Stimulated activated CD8-positive, alpha-beta memory T cell treated with anti-CD3 and anti-CD28 coated beads, Interleukin-4, amount 100 ng/mL, for 48 hours (primary cell): ENCODE measurements around the gene CHGA.

Experiments used
- DNase-seq: peaks from one replicate; pipeline ENCODE4 v3.0.0-alpha.2; 2020

CHGA gene

DNA sequence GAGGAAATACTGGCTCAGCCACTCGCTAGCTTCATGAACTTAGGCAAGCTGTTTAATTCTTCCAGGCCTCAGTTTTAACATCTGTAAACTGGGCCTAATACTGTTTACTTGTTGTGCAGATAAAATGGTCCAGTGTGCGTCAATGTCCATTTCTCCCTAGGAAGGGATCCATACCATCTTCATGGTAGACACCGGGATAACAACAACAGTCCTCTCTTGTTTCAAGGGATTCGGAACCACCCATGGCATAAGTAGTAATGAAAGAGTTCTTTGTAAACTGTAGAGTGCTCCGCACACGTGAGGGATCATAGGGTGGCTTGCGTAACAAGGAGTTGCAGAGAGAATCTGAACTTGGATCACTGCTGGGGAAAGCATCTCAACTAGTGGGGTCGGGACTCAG lies 17.3 kb upstream of the CHGA start:
- DNase-seq = no peak

DNA sequence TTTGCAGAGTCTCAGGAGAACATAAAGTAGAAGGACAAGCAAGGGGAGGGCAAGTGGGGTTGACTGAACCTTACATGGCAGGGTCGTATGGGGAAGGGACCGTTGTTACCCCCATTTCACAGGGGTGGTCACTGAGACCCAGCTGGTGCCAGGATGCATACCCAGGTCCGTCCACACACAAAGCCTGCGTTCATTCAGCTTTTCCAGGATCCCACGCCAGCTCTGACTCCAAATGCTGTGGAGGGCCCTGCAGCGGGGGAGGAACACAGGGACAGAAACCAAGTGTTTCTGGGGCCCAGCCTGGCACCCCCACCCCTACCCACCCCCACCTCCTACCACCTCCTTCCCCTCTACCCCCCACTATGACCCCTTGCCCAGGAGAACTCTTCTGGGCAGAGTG lies 16.5 kb upstream of the CHGA start:
- no peak for DNase-seq

DNA sequence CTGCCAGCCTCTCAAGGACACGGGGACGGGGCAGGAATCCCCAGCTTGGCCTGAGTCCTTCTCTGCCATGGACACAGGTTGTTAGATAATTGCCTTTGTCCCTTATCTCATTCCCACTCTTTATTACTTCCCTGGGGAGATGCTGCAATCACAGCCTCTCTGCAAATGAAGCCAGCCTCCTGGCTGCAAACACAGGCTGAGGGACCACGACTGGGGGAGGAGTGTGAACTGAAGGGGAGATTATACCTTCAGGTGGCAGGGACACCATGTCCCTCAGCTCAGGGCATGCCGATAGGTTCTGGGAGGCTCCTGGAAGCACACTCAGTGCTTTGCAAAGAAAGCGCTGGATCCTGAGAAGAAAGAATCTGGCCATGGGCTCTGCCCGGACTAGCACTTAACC lies 16.1 kb upstream of the CHGA start:
- DNase-seq = no peak

- DNase-seq = no peak
Observed at GRCh38 chr14:92907316-92907911, 15.5 kb upstream of the CHGA start.

- DNase-seq = peak; percentile 76
Observed at GRCh38 chr14:92914087-92914656, 8.8 kb upstream of the CHGA start.

DNA sequence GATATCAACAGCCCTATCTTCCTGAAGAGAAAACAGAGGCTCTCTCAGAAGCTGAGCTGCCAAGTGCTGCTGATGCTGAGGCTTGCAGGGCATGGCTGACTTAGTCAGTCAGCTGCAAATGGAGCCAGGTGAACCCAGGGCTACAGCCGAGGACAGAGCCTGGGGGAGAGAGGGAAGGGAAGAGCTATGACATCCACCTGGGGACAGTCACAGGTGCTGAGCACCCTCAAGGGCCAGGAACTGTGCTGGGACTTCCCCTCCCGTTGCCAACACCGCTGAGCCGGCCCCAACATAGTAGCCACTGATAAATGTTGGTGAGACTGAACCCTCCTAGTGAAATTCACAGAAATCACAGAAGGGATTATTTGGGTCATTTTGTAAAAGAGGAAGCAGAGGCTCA lies 6.7 kb upstream of the CHGA start:
- no peak for DNase-seq

DNA sequence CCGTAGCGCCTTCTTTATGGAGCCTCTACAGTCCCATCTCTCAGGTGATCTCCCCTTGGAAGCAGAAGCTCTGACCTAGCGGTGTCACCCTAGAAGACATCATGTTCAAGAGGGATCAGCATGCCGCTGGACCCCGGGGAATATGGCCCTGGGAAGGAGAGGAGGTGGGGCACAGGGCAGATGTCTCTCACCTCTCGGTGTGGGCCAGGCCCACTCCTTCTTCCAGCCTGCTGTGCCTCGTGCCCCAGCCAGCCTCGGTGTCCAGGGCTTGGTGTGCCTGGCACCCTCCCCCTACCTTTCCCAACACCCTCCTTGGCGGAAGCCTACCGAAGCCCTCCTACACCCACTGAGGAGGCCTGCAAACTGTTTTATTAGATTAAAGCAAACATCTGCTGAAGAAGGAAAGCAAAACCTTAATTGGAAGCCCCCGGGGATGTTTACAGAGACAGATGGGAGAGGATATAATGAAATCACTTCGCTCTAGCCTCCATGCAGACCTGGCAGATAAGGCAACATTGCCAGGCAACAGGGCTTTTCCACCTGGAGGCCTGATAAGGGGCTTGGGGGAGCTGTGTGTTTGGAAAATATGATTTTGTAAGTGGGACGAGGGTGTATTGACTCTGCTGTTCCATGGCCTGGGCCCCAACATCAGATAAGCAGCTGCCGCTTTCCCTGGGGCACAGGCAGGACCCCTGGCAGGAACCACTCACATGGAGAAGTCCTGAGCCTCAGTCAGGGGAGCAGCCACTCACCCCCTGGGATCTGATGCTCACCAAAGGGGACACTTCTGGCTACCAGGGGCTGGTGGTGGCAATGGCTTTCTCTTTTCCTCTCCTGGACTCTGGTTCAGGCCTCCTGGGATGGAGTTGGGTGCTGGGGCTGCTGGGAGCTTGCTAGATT lies 5.7 kb upstream of the CHGA start:
- DNase-seq = no peak

- no peak for DNase-seq
Observed at GRCh38 chr14:92917956-92918355, 5.0 kb upstream of the CHGA start.

DNA sequence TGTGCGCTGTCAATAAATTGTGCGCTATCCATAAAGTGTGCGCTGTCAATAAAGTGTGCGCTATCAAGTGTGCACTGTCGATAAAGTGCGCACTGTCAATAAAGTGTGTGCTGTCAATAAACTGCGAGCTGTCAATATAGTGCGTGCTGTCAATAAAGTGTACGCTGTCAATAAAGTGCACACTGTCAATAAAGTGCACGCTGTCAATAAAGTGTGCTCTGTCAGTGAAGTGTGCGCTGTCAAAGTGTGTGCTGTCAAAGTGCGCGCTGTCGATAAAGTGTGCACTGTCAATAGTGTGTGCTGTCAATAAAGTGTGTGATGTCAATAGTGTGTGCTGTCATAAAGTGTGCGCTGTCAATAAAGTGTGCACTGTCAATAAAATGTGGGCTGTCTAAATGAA lies 2.9 kb upstream of the CHGA start:
- DNase-seq = no peak

- no peak for DNase-seq
Observed at GRCh38 chr14:92922155-92922735, 705 bp upstream of the CHGA start.

- DNase-seq = no peak
Observed at GRCh38 chr14:92923744-92924103, 774 bp downstream of the CHGA start.

DNA sequence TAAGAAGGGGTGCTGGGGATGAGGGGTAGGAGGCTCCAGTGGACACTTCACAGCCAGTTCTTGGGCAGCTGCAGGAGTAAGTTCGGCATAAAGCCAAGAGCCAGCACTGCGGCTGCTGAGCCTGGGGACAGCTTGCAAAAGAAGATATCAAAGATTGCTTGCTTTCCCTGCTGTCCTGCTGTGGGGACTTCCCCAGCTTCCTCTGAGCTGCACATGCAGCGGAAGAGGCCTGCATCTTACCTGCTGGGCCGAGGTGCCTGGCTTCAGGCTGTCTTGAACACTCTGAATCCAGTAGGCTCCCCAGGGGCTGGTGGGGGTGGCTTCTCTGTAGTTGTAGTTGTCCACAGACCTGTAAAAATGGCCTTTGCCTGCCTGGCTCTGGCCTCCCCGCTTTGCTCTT lies 1.3 kb downstream of the CHGA start:
- DNase-seq = no peak

- DNase-seq = no peak
Observed at GRCh38 chr14:92925446-92925845, 2.5 kb downstream of the CHGA start.

DNA sequence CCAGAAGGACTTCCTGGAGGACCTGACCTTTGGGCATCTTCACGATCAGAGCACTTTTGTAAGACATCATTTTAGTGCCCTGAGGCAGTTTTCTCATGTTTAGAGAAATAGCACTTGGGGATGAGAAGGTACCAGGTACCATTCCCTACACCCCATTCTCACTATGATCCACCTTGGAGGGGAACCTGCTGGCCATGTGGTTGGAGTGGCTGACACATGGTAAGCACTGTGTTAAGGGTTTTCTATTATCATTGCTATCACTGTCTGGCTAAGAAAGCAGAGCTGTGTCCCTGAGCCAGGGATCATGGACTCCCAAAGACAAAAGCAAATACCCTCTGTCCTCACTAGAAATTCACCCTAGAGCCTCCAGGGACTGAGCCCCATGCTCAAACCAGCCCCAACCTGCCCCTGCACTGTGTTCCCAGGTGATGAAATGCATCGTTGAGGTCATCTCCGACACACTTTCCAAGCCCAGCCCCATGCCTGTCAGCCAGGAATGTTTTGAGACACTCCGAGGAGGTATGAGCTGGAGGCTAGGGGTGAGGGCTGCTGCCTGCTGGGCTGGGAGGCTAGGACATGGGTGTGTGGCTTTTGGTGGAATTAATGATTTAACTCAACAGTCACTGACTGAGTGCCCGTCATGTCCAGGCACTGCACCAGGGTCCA lies 3.4 kb downstream of the CHGA start:
- no peak for DNase-seq

- DNase-seq = no peak
Observed at GRCh38 chr14:92926931-92927330, 4.0 kb downstream of the CHGA start.

DNA sequence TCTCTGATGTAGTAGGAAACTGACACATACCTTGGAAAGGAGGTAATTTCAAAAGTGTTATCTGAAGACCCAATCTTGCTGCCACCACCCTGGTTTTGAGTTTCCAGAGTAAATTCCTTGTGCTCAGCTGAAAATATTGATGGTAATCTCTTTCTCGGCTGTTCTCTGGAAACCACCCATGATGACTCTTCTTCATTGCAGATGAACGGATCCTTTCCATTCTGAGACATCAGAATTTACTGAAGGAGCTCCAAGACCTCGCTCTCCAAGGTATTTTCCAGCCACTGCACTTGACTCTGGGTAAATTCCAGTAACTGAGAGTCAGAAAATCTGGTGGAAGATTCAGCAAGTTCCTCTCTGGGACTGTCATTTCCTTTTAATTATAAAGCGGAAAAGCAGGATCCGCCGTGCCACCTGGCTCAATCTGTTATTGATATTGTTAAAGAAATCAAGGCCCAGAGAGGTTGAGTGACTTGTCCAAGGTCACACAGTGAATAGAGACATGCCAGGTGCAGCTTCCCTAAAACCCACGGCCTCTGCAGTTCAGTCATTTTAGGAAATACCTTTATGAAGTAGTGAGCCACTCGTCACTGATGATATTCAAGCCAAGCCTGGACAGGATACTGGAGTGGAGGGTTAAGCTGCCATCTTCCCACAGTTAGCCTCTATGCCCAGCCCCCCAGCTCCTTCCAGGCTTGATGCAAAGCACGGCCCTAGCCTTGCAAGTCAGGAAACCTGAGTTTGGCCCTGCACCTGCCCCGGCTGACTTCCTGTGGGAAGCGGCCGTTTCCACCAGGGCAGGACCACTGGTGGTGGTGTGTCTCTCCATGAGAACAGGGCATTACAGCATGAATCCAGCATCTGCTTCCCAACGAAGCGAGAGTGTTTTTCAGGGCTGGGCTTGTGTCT lies 4.7 kb downstream of the CHGA start:
- DNase-seq = no peak

DNA sequence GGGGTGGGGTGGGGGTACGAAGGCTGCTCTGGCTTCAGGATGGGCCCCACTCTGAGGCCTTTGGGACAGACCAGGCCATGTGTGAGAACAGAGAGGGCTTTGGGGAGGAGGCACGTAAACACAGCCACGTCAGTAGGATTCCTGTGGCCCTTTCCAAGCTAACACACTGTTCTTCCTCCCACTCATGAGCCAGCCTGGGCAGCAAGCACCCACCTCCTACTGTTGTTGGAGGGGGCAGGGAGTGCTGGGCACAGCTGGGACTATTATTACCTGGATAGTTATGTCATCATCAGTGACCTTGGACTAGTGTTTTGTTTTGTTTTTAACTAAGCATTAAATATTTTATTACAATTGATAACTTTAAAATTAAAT lies 5.3 kb downstream of the CHGA start:
- no peak for DNase-seq

GRCh38 chr14:92928961-92929688 lies 6.2 kb downstream of the CHGA start:
- DNase-seq = no peak

GRCh38 chr14:92929689-92930608 lies 7.0 kb downstream of the CHGA start:
- no peak for DNase-seq
